Upper lobe of right lung (tissue), 1 donor: ENCODE measurements around the gene RSPH1. TPM values are rescaled to one million over a fixed set of nuclear protein-coding genes. Genes with fewer than 3 reads are reported as not detected.

ENCODE experiments used
- ATAC-seq: fragments of 200-7000 bp; cut with Tn5 transposase; one replicate; pipeline ENCODE4 v1.9.1; 2020; ENCODE audit warnings: mild to moderate bottlenecking, moderate library complexity
- DNase-seq: peaks from one replicate; pipeline ENCODE4 v3.0.0-alpha.2; 2020
- H3K27ac ChIP-seq: fragments of 200-600 bp; one replicate; pipeline ENCODE4 v1.8.0; 2022
- H3K27me3 ChIP-seq: fragments of 200-600 bp; one replicate; pipeline ENCODE4 v1.8.0; 2022; ENCODE audit warnings: mild to moderate bottlenecking
- H3K36me3 ChIP-seq: fragments of 200-600 bp; one replicate; pipeline ENCODE4 v1.8.0; 2022
- H3K4me1 ChIP-seq: fragments of 200-600 bp; one replicate; pipeline ENCODE4 v1.8.0; 2022
- H3K4me3 ChIP-seq: fragments of 200-600 bp; one replicate; pipeline ENCODE4 v1.8.0; 2022; ENCODE audit warnings: mild to moderate bottlenecking
- H3K9me3 ChIP-seq: fragments of 200-600 bp; one replicate; pipeline ENCODE4 v1.8.0; 2022
- CTCF ChIP-seq: fragments of 200-600 bp; IDR thresholded peaks from one replicate; pipeline ENCODE4 v1.8.0; 2022; ENCODE audit warnings: antibody characterized with exemption
- intact Hi-C: fragments of 100-400 bp; cut with DNase I; formaldehyde crosslinking; loops from one replicate; pipeline ENCODE4 v1.11.0; 2022
- total RNA-seq: library from RNA; stranded (reverse); fragmentation: NEBNext Ultra II Directional; extraction: Animal tissue kit (Norgen Biotek cat#: 25700); gene quantifications from one replicate; pipeline ENCODE4 v1.2.1, GENCODE V29; 2021
- donor health status: DM: no; HTN: yes; CAD: no; lungs with severe emphysema.

RSPH1 gene
- total RNA-seq, 1 donor from 2014 or later, result 0.84 TPM

GRCh38 chr21:42459546-42460215 is 36.3 kb downstream of the RSPH1 start:
- DNase-seq (no peak), ATAC-seq (no peak)
- H3K27ac ChIP-seq, result no peak overlapping the region
- no peaks in the 10 kb centered on the region for H3K36me3 ChIP-seq
- TF ChIP-seq CTCF, result no peak
- intact Hi-C loops, result no loop called here
- H3K27me3 ChIP-seq, result no peaks in the 10 kb centered on the region
- no peaks in the 10 kb centered on the region for H3K4me1 ChIP-seq
- H3K9me3 ChIP-seq, result no peaks in the 10 kb centered on the region
- no peak overlapping the region for H3K4me3 ChIP-seq

GRCh38 chr21:42459082-42459460 is 37.0 kb downstream of the RSPH1 start:
- Histone ChIP-seq H3K9me3 (no peaks in the 10 kb centered on the region), H3K27ac (no peak overlapping the region), H3K36me3 (no peaks in the 10 kb centered on the region), H3K4me1 (no peaks in the 10 kb centered on the region), H3K27me3 (no peaks in the 10 kb centered on the region), H3K4me3 (no peak overlapping the region)
- no peak for TF ChIP-seq CTCF
- DNase-seq (no peak), ATAC-seq (no peak)
- intact Hi-C loops, result no loop called here

GRCh38 chr21:42456457-42456856 is 39.6 kb downstream of the RSPH1 start:
- Histone ChIP-seq H3K4me3 (no peak overlapping the region), H3K36me3 (no peaks in the 10 kb centered on the region), H3K27me3 (no peaks in the 10 kb centered on the region), H3K9me3 (no peaks in the 10 kb centered on the region), H3K27ac (no peak overlapping the region), H3K4me1 (no peaks in the 10 kb centered on the region)
- intact Hi-C loops, result no loop called here
- DNase-seq, result no peak
- ATAC-seq, result no peak
- no peak for TF ChIP-seq CTCF

GRCh38 chr21:42455754-42456440 is 40.1 kb downstream of the RSPH1 start:
- no peak overlapping the region for H3K27ac ChIP-seq
- intact Hi-C loops, result no loop called here
- no peak overlapping the region for H3K4me3 ChIP-seq
- ATAC-seq (no peak), DNase-seq (no peak)
- no peak for TF ChIP-seq CTCF
- no peaks in the 10 kb centered on the region for H3K36me3 ChIP-seq
- H3K27me3 ChIP-seq, result no peaks in the 10 kb centered on the region
- no peaks in the 10 kb centered on the region for H3K4me1 ChIP-seq
- no peaks in the 10 kb centered on the region for H3K9me3 ChIP-seq

GRCh38 chr21:42455196-42455595 is 40.8 kb downstream of the RSPH1 start:
- no peaks in the 10 kb centered on the region for H3K27me3 ChIP-seq
- peaks cover 2% of the 10 kb centered on the region for H3K4me1 ChIP-seq
- TF ChIP-seq CTCF, result no peak
- H3K36me3 ChIP-seq, result no peaks in the 10 kb centered on the region
- H3K4me3 ChIP-seq, result no peak overlapping the region
- DNase-seq (no peak), ATAC-seq (no peak)
- intact Hi-C loops, result no loop called here
- no peaks in the 10 kb centered on the region for H3K9me3 ChIP-seq
- H3K27ac ChIP-seq, result no peak overlapping the region
